Endothelial cell of hepatic sinusoid (primary cell): Measurements from ENCODE around the gene PARP1.

ENCODE experiments used
- in situ Hi-C: cut with HindIII; loops from 2 replicates; pipeline ENCODE4 v1.10.0; 2017; ENCODE audit warnings: low sequenced_read_pairs

Gene PARP1

GRCh38 chr1:226320930-226321329 is 87.0 kb downstream of the PARP1 start:
- in situ Hi-C loops, result no loop called here

GRCh38 chr1:226318471-226318870 is 89.4 kb downstream of the PARP1 start:
- in situ Hi-C loops, result no loop called here

GRCh38 chr1:226314055-226314454 is 93.8 kb downstream of the PARP1 start:
- in situ Hi-C loops, result no loop called here

GRCh38 chr1:226312065-226312464 is 95.8 kb downstream of the PARP1 start:
- in situ Hi-C loops, result no loop called here

- in situ Hi-C loops, result no loop called here
These were observed 96.5 kb downstream of the PARP1 start for GRCh38 chr1:226311376-226311775.
